ENCODE data around the gene AP2A2.

- TF ChIP-seq CTCF (IDR thresholded peaks at IDR 0.05) = no peak
- no peak for TF ChIP-seq POLR2A (IDR thresholded peaks at IDR 0.05)
These were observed 14.9 kb downstream of the AP2A2 start for GRCh38 chr11:940496-941135.

Data from breast epithelium (tissue), 3 donors.